GM21447 (cell line): Measurements from ENCODE around the gene CPEB1.
A peak's percentile ranks its signal among the peaks of the same experiment; 100 is the strongest.

ENCODE experiments used
- ATAC-seq: cut with Tn5 transposase; IDR thresholded peaks from one replicate; pipeline ENCODE4 v1.9.1; 2021; ENCODE audit not compliant: unreplicated experiment

The CPEB1 gene

DNA sequence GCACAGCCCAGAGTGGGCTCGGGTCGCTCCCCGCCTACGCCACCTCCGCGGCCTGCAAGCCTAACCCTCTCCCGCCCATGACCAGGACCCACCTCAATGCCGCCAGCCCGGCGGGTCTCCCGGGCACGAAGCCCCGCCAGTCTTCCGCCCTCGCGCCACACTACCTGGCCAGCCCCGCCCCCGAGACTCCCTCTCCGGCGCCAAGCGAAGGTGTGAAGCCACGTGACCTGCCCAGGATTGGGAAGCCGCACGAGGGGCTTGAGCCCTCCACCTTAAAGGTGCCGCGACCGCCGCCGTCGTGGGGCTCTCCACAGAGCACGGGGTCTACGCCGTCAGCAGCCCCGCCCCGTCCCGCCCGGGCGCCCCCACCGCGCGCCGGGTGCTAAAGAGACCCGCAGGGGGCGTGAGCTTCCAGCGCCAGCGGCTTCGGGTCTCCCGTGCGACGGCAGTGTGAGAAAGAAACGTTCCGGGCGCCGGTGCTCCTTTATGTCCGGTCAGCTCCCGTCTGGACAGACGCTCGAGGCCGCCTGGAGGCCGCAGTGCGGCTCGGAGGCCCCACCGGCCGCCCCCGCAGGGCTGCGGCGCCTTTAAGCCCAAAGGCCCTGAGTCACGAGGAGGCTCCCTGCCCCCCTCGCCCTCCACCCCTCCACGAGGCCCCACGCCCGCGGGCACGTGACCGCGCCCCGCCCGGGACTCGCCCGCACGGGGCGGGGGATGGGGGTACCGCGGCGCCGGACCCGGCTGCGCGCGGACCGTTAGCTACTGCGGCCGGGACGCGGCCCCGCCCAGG is at the start of gene CPEB1:
TSS of gene CPEB1 (minus strand) at position 319 of the 790 bp plus-strand sequence. CDS start 18,904 bp downstream, outside the sequence.
- ATAC-seq: no peak

DNA sequence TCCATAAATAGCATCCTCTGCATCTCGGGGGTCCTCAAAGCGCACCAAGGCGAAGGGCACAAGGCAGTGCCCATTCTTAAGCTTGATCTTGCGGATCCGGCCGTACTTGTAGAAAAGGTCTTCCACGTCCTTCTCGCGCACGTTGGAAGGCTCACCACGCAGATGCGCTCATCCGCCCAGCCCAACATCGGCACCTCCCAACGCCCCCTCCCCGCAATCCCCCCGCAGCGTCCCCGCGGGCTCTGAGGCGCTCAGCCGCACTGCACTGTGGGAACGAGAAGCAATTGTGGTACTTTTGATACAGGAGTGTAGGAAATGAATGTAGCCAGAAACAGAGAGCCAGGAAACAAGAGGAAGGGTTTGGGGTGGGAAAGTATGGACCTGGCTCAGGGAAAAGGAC is 45.0 kb upstream of the CPEB1 start:
- no peak for ATAC-seq

DNA sequence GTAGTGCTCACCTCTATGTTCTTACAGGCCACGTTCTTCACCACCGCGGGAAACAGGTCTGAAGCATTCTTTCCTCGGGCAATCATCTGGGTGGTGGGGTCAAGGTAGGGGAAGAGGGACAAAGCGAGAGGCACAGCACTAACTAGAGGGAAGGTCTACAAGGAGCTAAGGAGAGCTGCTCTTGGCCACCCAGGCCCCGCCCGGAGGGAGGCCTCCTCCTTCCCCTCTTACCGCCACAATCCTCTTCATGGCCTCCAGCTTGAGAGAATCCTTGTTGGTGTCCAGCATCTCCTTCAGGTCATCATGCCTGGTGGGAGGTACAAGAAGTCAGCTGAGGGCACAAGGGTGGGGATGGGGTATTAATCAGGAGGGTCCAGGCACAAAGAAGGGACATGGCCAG is 42.0 kb upstream of the CPEB1 start:
- no peak for ATAC-seq

DNA sequence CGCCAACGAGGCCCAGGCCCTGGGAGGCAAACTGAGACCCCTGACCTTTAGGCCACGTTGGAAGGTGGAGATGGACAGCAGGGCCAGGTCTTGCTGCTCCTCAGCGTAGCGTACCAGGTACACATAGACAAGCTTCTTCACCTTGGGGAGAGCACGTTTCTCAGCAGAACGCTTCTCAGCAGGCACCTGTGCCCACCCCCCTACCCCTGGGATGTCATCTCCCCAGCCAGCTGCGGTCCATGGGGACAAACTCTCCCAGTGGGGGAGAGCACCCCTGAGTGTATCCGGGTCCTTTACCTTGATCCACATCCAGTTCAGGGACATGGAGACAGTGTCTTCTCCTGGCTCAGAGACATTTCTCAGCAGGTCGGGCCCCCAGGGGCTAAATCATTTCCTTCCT is 41.5 kb upstream of the CPEB1 start:
- ATAC-seq: no peak

DNA sequence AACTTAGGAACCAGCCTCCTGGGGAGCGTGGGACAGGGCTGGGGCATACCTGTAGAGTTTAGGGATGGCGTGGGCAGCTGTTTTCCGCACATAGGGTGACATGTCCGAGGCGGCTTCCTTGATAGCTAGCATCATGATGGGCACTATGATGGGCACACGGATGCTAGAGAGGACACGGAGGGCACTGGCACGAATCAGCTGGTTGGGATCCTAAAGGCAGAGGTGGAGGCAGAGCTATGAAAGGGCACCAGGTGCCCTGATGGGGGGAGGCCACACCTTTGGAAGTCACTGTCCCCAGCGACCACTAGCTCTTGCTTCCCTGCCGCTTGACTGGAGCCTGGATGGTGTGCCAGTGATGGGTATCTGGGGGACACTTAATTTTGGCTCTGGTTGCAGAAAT is 34.2 kb upstream of the CPEB1 start:
- ATAC-seq: no peak

DNA sequence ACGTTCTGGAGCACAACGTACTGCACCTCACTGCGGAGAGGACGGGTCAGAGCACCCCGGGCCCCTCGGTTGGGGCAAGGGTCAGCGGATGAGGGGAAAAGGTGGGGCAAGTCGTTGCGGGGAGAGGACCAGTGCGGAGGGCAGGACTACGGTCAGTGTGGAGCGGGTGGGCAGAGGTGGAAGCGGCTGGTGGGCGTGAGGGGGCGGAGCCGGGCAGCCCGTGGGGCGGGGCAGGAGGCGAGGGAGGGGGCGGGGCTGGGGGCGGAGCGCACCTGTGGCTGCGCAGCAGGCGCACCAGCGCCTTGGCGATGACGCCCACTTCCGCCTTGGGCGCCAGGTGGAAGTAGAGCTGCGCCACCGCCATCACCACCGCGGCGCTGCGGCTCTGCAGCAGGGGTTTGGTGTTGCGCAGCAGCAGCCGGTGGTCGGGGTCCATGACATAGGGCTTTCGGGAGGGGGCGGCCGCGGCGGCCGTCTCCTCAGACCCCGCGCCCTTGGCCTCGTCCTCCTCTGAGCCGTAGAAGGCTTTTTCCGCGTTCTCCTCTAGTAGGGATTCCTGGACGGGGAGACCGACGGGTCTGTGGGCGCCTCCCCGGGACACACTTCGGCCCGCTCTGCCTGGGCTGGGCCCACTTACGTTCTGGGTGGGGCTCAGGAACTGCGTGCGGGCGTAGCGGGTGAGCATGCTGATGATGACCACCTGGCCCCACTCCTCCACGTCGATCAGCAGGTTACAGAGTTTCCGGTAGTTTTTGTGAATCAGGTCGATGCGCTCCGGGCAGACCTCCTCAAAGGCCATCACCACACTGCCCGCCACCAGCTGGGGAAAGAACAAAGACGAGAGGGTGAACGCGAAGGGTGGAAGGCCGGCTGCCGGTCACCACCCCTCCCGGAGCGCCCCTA is 33.3 kb upstream of the CPEB1 start:
- peak; percentile 90 for ATAC-seq

DNA sequence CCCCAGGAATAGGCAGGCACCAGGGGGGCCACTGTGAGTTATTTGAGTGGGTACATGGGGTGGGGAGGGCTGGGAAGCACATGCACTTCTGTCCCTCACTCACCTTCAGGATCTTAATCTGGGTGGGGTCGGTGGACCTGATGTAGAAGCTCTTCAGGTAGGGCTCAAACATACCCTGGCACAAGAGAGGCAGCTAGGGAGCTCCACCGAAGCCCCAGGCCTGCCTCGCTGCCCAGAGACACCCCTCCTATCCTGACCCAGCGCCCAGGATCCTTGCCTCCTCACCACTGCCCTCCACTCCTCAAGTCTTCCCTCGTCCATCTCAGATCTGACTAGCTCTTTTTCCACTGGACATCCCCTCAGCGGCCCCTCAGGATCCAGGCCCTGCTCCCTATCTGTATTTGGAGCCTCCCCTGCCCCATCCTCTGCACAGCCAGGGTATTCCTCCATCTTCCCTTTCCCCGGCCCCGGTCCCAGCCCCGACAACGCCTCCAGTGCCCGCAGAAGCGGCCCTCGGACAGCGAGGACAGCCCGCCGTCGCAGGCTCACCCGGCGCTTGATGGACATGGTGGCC is 32.5 kb upstream of the CPEB1 start:
- ATAC-seq: no peak

DNA sequence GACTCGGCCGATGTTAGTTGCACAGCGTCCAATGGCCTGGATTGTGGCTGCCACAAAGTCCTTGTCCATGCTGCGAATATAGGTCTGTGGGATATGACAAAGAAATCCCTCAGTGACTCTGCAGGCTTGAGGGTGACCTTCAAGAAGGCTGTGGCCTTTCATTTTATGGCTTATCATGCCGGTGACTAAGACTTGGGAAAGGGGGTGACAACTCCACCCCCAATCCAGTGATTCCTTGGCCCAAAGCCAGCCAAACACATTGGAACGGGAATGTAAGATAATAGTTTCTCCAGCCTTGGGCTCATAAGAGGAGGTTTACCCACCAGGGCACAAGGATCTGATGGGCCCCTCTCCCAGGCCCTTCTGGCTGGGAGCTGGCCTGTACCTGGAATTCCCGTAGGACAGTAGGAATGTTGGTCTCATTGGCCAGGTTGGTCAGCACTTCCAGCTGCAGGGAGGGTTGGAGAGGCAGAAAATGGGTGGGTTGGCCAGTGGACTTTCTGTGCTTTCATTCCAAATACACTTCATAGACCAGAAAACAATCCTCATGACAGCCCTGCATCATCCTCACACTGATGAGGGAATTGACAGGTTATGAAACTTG is 30.7 kb upstream of the CPEB1 start:
- ATAC-seq: no peak

DNA sequence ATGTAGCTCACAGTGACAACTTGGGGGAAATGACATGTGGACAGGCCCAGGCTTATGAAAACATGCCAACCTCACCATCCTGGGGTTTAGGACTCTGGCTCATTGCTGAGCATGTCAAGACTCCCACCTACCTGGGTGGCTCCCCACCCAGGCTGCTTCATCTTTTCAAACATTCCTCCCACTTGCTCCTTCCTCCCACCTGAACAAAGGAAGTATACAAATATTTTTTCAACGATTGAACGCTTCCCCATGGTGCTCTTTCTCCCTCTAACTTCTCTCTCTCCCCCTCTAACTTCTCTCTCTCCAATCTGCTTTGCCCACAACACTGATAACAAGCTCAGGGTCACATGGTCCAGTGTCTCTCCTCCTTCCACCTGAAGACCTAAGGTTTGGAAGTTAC is 27.7 kb upstream of the CPEB1 start:
- ATAC-seq: no peak

DNA sequence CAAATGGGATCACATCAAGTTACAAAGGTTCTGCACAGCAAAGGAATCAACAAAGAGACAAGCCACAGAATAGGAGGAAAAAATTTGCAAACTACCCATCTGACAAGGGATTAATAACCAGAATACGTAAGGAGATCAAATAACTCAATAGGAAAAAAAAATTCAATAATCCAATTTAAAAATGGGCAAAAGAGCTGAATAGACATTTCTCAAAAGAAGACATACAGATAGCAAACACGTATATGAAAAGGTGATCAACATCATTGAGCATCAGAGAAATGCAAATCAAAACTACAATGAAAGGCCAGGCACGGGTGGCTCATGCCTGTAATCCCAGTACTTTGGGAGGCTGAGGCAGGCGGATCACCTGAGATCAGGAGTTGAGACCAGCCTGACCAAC is 23.5 kb upstream of the CPEB1 start:
- ATAC-seq: no peak

DNA sequence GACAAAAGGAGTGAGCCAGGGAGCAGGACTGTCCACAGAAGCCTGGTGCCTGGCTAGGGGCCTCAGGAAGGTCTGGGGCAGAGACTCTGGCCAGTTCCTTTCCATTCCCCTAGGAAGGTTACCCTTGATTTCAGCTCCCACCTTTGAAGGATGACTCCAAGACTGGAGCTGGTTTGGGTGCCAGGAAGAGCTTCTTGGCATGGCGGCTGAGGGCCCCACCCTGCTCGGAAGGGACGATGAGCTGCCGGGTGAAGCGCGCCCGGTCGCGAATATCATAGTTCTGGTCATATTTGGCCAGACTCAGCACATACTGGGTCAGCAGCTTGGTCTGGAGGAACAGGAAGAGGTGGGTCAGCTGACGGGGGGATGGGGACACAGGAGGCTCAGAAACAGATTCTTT is 19.4 kb upstream of the CPEB1 start:
- no peak for ATAC-seq

DNA sequence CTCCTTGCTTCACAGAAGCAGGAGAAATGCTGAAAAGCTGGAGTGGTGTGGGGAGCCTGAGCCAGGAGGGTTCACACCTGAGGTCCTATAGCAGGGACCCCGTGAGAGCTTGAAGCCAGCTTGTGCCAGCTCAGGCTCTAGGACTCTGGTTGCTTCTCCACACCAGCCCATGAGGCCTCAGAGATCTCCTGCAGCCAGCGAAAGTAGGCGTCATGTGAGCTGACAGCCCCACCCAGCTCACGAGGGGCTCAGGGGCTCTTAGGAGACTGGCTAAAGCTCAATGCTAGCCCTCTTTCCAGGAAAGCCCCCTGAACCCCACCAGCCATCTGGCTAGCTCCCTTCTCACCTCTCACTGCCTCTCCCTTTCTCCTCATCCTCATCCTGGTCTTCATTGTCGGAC is 16.9 kb upstream of the CPEB1 start:
- no peak for ATAC-seq

DNA sequence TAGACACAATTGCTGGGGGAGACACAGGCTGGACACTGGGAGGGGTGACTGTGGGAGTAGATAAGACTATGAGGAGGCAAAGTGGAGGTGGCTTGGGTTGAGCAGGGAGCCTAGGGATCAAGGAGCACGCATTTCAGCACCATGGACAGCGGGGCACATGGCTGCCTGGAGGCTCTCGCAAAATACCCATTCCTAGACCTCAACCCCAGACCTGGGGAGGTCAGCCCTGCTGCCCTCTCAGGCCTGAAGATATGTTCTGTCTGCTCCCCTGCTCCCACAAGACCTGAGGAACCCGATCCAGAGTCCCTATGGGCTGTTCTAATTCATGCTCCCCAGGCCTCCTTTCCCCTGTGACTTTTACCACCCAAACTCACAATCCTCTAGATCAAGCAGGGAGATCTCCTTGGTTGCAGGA is 16.0 kb upstream of the CPEB1 start:
- ATAC-seq: no peak

DNA sequence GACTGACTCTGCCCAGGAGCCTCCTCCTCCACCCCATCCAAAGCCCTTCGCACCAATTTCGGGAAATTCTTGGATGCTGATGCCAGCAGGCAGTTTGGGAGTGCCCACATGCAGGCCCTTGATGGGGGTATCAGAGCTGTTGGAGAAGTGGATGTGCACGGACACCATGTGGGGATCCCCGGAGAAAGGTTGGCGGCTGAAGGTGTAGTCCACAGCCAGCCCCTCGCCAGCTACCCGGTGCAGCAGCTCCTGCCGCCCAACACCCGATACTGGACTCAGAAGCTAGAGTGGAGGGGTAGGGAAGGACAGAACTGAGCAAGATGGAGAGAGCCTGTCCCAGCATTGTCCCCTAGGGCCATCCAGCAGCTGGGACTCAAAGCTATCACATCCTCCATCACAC is 15.5 kb upstream of the CPEB1 start:
- no peak for ATAC-seq

DNA sequence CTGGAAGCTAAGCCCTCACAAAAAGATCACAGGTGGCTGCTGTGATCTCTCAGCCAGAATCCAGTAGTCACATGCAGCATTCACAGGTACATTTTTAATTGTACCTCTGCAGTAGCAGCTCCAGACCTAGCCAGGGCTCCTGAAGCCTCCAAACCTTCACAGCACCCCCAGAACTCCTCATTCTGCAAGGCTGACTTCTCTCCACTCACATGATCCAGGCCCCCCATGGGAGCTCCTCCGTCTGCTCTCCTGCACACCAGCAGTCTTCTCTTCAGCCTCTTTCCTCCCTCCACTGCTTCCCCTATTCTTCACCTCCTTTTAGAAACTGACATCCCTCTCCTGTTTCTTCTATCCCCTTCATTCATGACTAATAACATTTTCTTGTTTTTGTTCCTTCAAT is 13.2 kb upstream of the CPEB1 start:
- ATAC-seq: no peak

DNA sequence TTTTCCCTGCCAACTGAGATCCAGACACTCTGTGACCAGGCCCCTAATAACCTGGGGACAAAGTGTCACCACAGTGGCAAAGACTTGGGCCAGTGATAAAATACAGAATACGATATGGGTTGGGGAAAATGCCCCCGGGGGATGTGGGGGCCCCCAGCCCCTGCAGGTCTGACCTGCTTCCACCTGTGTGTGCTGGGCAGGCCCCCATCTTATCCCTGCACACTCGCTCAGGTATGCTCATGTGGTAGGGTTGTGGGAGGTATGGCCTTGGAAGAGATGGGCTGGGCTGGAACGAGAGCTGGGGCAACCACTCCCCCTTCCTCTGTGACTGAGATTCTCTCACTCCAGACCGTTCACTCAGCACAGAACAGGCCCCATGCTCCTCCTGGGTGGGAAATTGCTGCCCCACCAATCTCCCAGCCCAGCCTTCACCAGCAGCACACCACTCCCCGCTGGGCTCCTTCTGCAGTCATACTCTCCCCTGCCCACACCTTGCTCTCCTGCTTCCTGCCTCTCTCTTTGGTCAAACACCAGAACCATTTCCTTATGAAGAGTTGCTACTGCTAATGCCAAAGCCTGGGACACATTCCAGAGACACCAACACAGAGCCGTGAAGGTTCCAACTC is 9.6 kb upstream of the CPEB1 start:
- ATAC-seq: no peak

DNA sequence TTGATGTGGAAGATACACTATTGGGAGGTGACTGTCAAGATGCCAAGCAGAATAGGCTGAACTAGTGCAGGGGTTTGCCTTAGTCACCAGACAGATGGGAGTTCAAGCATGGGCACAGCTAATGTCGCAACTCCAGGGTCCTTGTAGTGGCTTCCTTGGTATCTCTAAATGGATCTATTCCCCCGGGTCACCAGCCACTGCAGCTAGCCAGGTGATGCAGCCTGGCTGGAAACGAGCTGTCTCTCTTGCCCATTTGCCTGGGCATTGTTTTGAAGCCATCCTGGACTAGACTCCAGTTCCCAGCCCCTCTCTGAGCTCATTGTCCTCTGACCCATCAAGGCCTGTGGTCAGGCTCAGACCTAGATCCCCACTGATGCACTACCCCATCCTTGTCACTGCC is 8.4 kb upstream of the CPEB1 start:
- no peak for ATAC-seq

DNA sequence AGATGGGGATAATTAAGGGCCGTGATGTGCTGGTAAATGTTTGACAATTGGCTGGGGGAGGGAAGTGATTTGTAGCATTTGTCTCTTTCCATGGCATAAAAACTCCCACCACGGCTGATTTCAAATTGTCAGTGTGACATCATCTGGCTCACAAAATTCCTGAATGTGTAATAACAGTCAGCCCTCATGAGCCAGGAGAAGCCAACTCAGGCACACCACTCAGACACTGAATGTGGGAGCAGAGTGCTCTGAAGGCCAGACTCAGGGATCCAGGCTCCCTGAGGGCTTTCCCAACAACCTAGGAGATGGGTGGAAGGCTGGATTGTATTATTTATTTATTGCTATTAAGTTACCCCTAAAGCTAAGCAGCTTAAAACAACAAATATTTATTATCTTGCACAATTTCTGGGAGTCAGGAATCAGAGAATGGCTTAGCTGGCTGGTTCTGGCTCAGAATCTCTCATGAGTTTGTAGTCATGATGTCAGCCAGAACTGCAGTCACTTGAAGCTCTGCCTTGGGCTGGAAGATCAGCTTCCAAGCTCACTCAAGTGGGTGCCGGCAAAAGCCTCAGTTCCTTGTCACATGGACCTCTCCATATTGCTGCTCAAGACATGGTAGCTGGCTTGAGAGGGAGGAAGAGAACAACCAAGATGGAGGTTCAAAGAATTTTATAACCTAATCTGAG is 6.5 kb upstream of the CPEB1 start:
- ATAC-seq: no peak

DNA sequence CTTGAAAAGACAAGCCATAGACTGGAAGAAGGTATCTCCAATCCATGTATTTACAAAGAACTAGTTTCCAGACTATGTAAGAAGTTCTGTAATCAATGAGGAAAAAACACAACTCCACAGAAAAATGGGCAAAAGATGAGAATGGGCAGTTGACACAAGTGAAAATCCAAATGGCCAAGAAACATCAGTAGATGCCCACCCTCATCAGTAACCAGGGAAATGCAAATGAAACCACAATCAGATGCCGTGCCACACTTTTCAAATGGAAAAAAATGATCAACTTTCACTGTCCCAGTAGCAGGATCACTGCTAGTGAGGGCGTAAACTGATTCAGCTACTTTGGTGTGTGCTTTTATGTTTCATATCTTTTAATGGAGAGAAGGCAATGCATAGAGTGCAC is 4.5 kb upstream of the CPEB1 start:
- ATAC-seq: no peak

DNA sequence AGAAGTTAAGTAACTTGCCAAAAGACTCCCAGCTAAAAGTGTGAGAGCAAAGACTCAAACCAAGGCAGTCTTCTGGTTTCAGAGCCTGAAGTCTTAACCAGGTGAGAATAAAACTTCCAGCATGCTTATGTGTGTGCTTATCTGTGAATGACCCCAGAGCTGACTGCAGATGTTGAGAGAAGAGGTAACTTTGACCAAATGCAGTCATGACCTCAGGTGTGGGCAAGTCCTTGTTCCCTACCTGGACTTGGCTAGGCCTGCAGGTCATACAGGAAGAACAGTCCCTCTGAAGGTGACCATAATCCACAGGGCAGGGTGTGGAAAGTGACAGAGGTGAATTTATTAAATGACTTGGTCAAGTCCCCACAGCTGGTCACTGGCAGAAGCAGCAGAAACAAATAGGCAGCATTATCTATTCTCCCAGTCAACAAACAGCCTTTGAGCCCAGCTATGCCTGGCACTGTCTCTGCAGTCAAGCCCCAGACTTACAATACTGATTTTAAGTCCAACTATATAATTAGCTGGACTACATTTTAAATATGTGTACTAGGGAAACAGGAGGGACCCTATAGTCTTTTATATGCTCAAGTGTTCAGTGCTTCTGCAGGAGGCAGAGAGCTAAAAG is 3.0 kb upstream of the CPEB1 start:
- ATAC-seq: peak; percentile 32
